ENCODE results near the gene KIAA0408.
"Not testable (repeated sequence)": the region's sequence is repeated elsewhere in the genome, so short reads cannot be mapped to it uniquely, and the experiment has no call there.

Gene KIAA0408

GRCh38 chr6:127420556-127420955 is 38.6 kb downstream of the KIAA0408 start:
- DNase-seq = peak; percentile 84 to 97 (median 96)
- H3K36me3 ChIP-seq (ENCODE audit: control insufficient read depth in 4 of 4, insufficient read depth in 4 of 4, low read length in 3 of 4) = no peaks in the 10 kb centered on the region
- H3K27me3 ChIP-seq (replicated peaks in 2 of 5; ENCODE audit: control insufficient read depth in 4 of 5, insufficient read depth in 5 of 5, low read length in 4 of 5) = no peaks in the 10 kb centered on the region
- ChIA-PET CTCF (interaction anchor here (0.9 to 4.2 kb wide), 4 partner anchors 40 to 119 kb away, joined by 3 to 16 read pairs (median 4); no protein-coding TSS in a partner anchor), POLR2A (no interaction called here)
- H3K4me3 ChIP-seq (ENCODE audit: control insufficient read depth in 1 of 7, extremely low read depth in 1 of 7, insufficient read depth in 4 of 7, low read depth in 2 of 7, low read length in 6 of 7) = no peak overlapping the region
- H3K27ac ChIP-seq (ENCODE audit: insufficient read depth in 1 of 2, low read depth in 1 of 2, low read length in 2 of 2, poor library complexity in 1 of 2, severe bottlenecking in 2 of 2) = no peak overlapping the region
- no CpG with 5 or more reads among the region's 2 CpGs for WGBS (ENCODE audit: insufficient coverage)
- peaks cover 0 to 4% (median 3%) of the 10 kb centered on the region in 4 experiments for H3K4me1 ChIP-seq (ENCODE audit: control extremely low read depth in 1 of 4, control insufficient read depth in 4 of 4, insufficient read depth in 4 of 4, low read length in 3 of 4)
- no peaks in the 10 kb centered on the region for H3K9me3 ChIP-seq (ENCODE audit: control extremely low read depth in 1 of 5, control insufficient read depth in 4 of 5, insufficient read depth in 2 of 5, low read depth in 1 of 5, low read length in 4 of 5)

GRCh38 chr6:127415096-127415495 is 44.1 kb downstream of the KIAA0408 start:
- 100% methylated on average over 2 of the region's 2 CpGs for WGBS (ENCODE audit: insufficient coverage)
- Histone ChIP-seq H3K36me3 (ENCODE audit: control insufficient read depth in 4 of 4, insufficient read depth in 4 of 4, low read length in 3 of 4) (no peaks in the 10 kb centered on the region), H3K27ac (ENCODE audit: insufficient read depth in 1 of 2, low read depth in 1 of 2, low read length in 2 of 2, poor library complexity in 1 of 2, severe bottlenecking in 2 of 2) (no peak overlapping the region), H3K27me3 (replicated peaks in 2 of 5; ENCODE audit: control insufficient read depth in 4 of 5, insufficient read depth in 5 of 5, low read length in 4 of 5) (no peaks in the 10 kb centered on the region), H3K9me3 (ENCODE audit: control extremely low read depth in 1 of 5, control insufficient read depth in 4 of 5, insufficient read depth in 2 of 5, low read depth in 1 of 5, low read length in 4 of 5) (no peaks in the 10 kb centered on the region), H3K4me3 (ENCODE audit: control insufficient read depth in 1 of 7, extremely low read depth in 1 of 7, insufficient read depth in 4 of 7, low read depth in 2 of 7, low read length in 6 of 7) (no peak overlapping the region), H3K4me1 (ENCODE audit: control extremely low read depth in 1 of 4, control insufficient read depth in 4 of 4, insufficient read depth in 4 of 4, low read length in 3 of 4) (no peaks in the 10 kb centered on the region)
- ChIA-PET POLR2A (no interaction called here), CTCF (no interaction called here)
- DNase-seq = no peak

- WGBS (ENCODE audit: insufficient coverage) = 93% methylated on average over 2 of the region's 4 CpGs
- H3K36me3 ChIP-seq (ENCODE audit: control insufficient read depth in 4 of 4, insufficient read depth in 4 of 4, low read length in 3 of 4); H3K27ac ChIP-seq (ENCODE audit: insufficient read depth in 1 of 2, low read depth in 1 of 2, low read length in 2 of 2, poor library complexity in 1 of 2, severe bottlenecking in 2 of 2); H3K4me3 ChIP-seq (ENCODE audit: control insufficient read depth in 1 of 7, extremely low read depth in 1 of 7, insufficient read depth in 4 of 7, low read depth in 2 of 7, low read length in 6 of 7); H3K27me3 ChIP-seq (replicated peaks in 2 of 5; ENCODE audit: control insufficient read depth in 4 of 5, insufficient read depth in 5 of 5, low read length in 4 of 5); H3K4me1 ChIP-seq (ENCODE audit: control extremely low read depth in 1 of 4, control insufficient read depth in 4 of 4, insufficient read depth in 4 of 4, low read length in 3 of 4); CTCF ChIA-PET; DNase-seq; POLR2A ChIA-PET; H3K9me3 ChIP-seq (ENCODE audit: control extremely low read depth in 1 of 5, control insufficient read depth in 4 of 5, insufficient read depth in 2 of 5, low read depth in 1 of 5, low read length in 4 of 5): not testable (repeated sequence)
Measured at GRCh38 chr6:127413123-127413522, 46.1 kb downstream of the KIAA0408 start.

GRCh38 chr6:127412016-127412415 is 47.2 kb downstream of the KIAA0408 start:
- H3K27me3 ChIP-seq (replicated peaks in 2 of 5; ENCODE audit: control insufficient read depth in 4 of 5, insufficient read depth in 5 of 5, low read length in 4 of 5); H3K4me3 ChIP-seq (ENCODE audit: control insufficient read depth in 1 of 7, extremely low read depth in 1 of 7, insufficient read depth in 4 of 7, low read depth in 2 of 7, low read length in 6 of 7); CTCF ChIA-PET; H3K36me3 ChIP-seq (ENCODE audit: control insufficient read depth in 4 of 4, insufficient read depth in 4 of 4, low read length in 3 of 4); H3K27ac ChIP-seq (ENCODE audit: insufficient read depth in 1 of 2, low read depth in 1 of 2, low read length in 2 of 2, poor library complexity in 1 of 2, severe bottlenecking in 2 of 2); H3K4me1 ChIP-seq (ENCODE audit: control extremely low read depth in 1 of 4, control insufficient read depth in 4 of 4, insufficient read depth in 4 of 4, low read length in 3 of 4); DNase-seq; POLR2A ChIA-PET; H3K9me3 ChIP-seq (ENCODE audit: control extremely low read depth in 1 of 5, control insufficient read depth in 4 of 5, insufficient read depth in 2 of 5, low read depth in 1 of 5, low read length in 4 of 5): not testable (repeated sequence)
- 100% methylated on average over 5 of the region's 8 CpGs for WGBS (ENCODE audit: insufficient coverage)
